Activated naive CD8-positive, alpha-beta T cell treated with anti-CD3 and anti-CD28 coated beads, Interleukin-2, amount 10 ng/mL, durations not matched to agents 7 days and 5 days (primary cell): ENCODE results near the gene GFAP. TPM values are rescaled to one million over a fixed set of nuclear protein-coding genes. Genes with fewer than 3 reads are reported as not detected.

Experiments
- ATAC-seq: fragments of 150-1000 bp; cut with Tn5 transposase; one replicate; pipeline ENCODE4 v1.10.0; 2021; ENCODE audit warnings: low read depth, moderate library complexity
- POLR2A ChIA-PET: fragments of 350-600 bp; sonication (Branson Sonifier 250); formaldehyde crosslinking; loops from one replicate; lab custom pipeline; 2021; ENCODE audit warnings: antibody characterized with exemption; lab: Charles Lee
- DNase-seq: peaks from one replicate; pipeline ENCODE4 v3.0.0; 2021
- H3K27ac Mint-ChIP-seq: one replicate; pipeline ENCODE4 v1.8.0; 2022; ENCODE audit warnings: mild to moderate bottlenecking, mixed read lengths
- H3K27me3 Mint-ChIP-seq: one replicate; pipeline ENCODE4 v1.8.0; 2022; ENCODE audit warnings: mild to moderate bottlenecking, moderate library complexity, mixed read lengths
- H3K36me3 Mint-ChIP-seq: one replicate; pipeline ENCODE4 v1.8.0; 2021; ENCODE audit warnings: mild to moderate bottlenecking, mixed read lengths
- H3K4me1 Mint-ChIP-seq: one replicate; pipeline ENCODE4 v1.8.0; 2021; ENCODE audit warnings: mixed read lengths
- H3K4me3 Mint-ChIP-seq: one replicate; pipeline ENCODE4 v1.8.0; 2022; ENCODE audit warnings: mild to moderate bottlenecking, moderate library complexity, mixed read lengths
- H3K9me3 Mint-ChIP-seq: one replicate; pipeline ENCODE4 v1.8.0; 2021; ENCODE audit warnings: mixed read lengths
- total RNA-seq, 2 experiments: library from RNA; stranded (reverse); gene quantifications; one replicate each; pipeline ENCODE4 v1.2.3, GENCODE V29; 2021

Gene GFAP
- total RNA-seq, 2 experiments from 2014 or later = not detected

- ATAC-seq = peak; percentile 54
- H3K4me3 Mint-ChIP-seq = no peak overlapping the region
- H3K27me3 Mint-ChIP-seq = no peaks in the 10 kb centered on the region
- POLR2A ChIA-PET = no interaction called here
- H3K36me3 Mint-ChIP-seq = peaks cover 46% of the 10 kb centered on the region
- DNase-seq = no peak
- no peaks in the 10 kb centered on the region for H3K9me3 Mint-ChIP-seq
- peaks cover 30% of the 10 kb centered on the region for H3K4me1 Mint-ChIP-seq
- no peak overlapping the region for H3K27ac Mint-ChIP-seq
Observed at GRCh38 chr17:44941712-44942331, 26.5 kb upstream of the GFAP start.

GRCh38 chr17:44940768-44941167, 25.5 kb upstream of the GFAP start:
- H3K4me1 Mint-ChIP-seq = peaks cover 26% of the 10 kb centered on the region
- ATAC-seq = no peak
- no peak overlapping the region for H3K4me3 Mint-ChIP-seq
- POLR2A ChIA-PET = interaction anchor here (0.9 kb wide), 1 partner anchor 221 kb away, joined by 3 read pairs; the partner anchor contains the start of gene HEXIM2
- no peak for DNase-seq
- H3K9me3 Mint-ChIP-seq = no peaks in the 10 kb centered on the region
- no peak overlapping the region for H3K27ac Mint-ChIP-seq
- peaks cover 39% of the 10 kb centered on the region for H3K36me3 Mint-ChIP-seq
- H3K27me3 Mint-ChIP-seq = no peaks in the 10 kb centered on the region

- Mint-ChIP-seq H3K36me3 (peaks cover 44% of the 10 kb centered on the region), H3K4me1 (peaks cover 26% of the 10 kb centered on the region), H3K27me3 (no peaks in the 10 kb centered on the region), H3K27ac (no peak overlapping the region), H3K4me3 (no peak overlapping the region), H3K9me3 (no peaks in the 10 kb centered on the region)
- DNase-seq (no peak), ATAC-seq (no peak)
- POLR2A ChIA-PET = interaction anchor here (0.9 kb wide), 1 partner anchor 221 kb away, joined by 3 read pairs; the partner anchor contains the start of gene HEXIM2
Observed at GRCh38 chr17:44940317-44940716, 25.0 kb upstream of the GFAP start.

- Mint-ChIP-seq H3K9me3 (no peaks in the 10 kb centered on the region), H3K27ac (no peak overlapping the region), H3K36me3 (peaks cover 29% of the 10 kb centered on the region), H3K27me3 (no peaks in the 10 kb centered on the region), H3K4me1 (peaks cover 7% of the 10 kb centered on the region), H3K4me3 (no peak overlapping the region)
- no peak for DNase-seq
- no peak for ATAC-seq
- POLR2A ChIA-PET = no interaction called here
Observed at GRCh38 chr17:44935116-44935515, 19.8 kb upstream of the GFAP start.

- no peak overlapping the region for H3K4me3 Mint-ChIP-seq
- DNase-seq (no peak), ATAC-seq (no peak)
- H3K27me3 Mint-ChIP-seq = no peaks in the 10 kb centered on the region
- H3K9me3 Mint-ChIP-seq = no peaks in the 10 kb centered on the region
- peaks cover 4% of the 10 kb centered on the region for H3K4me1 Mint-ChIP-seq
- H3K27ac Mint-ChIP-seq = no peak overlapping the region
- H3K36me3 Mint-ChIP-seq = peaks cover 29% of the 10 kb centered on the region
- POLR2A ChIA-PET = no interaction called here
Observed at GRCh38 chr17:44934745-44935105, 19.4 kb upstream of the GFAP start.

GRCh38 chr17:44933824-44934744, 18.8 kb upstream of the GFAP start:
- H3K27ac Mint-ChIP-seq = no peak overlapping the region
- H3K4me1 Mint-ChIP-seq = peaks cover 4% of the 10 kb centered on the region
- ATAC-seq (no peak), DNase-seq (no peak)
- H3K4me3 Mint-ChIP-seq = no peak overlapping the region
- H3K9me3 Mint-ChIP-seq = no peaks in the 10 kb centered on the region
- no peaks in the 10 kb centered on the region for H3K27me3 Mint-ChIP-seq
- peaks cover 31% of the 10 kb centered on the region for H3K36me3 Mint-ChIP-seq
- POLR2A ChIA-PET = interaction anchor here (2.4 kb wide), 1 partner anchor 13 kb away, joined by 8 read pairs; the partner anchor contains the start of gene KIF18B

- no peak overlapping the region for H3K4me3 Mint-ChIP-seq
Observed at GRCh38 chr17:44932787-44933097, 17.4 kb upstream of the GFAP start.

GRCh38 chr17:44932096-44932786, 16.9 kb upstream of the GFAP start:
- Mint-ChIP-seq H3K36me3 (peaks cover 31% of the 10 kb centered on the region), H3K9me3 (no peaks in the 10 kb centered on the region), H3K27ac (no peak overlapping the region), H3K27me3 (no peaks in the 10 kb centered on the region), H3K4me1 (peaks cover 2% of the 10 kb centered on the region), H3K4me3 (no peak overlapping the region)
- ATAC-seq (no peak), DNase-seq (peak; percentile 15)
- POLR2A ChIA-PET = interaction anchor here (2.4 kb wide), 1 partner anchor 15 kb away, joined by 8 read pairs; the partner anchor contains the start of gene KIF18B

More at GRCh38 chr17:44932787-44933097, 17.4 kb upstream of the GFAP start:
- Mint-ChIP-seq H3K27ac (no peak overlapping the region), H3K27me3 (no peaks in the 10 kb centered on the region), H3K9me3 (no peaks in the 10 kb centered on the region), H3K36me3 (peaks cover 29% of the 10 kb centered on the region), H3K4me1 (peaks cover 2% of the 10 kb centered on the region)
- no peak for ATAC-seq
- POLR2A ChIA-PET = interaction anchor here (2.4 kb wide), 1 partner anchor 14 kb away, joined by 8 read pairs; the partner anchor contains the start of gene KIF18B
- DNase-seq = no peak

GRCh38 chr17:44931376-44931775, 16.1 kb upstream of the GFAP start:
- POLR2A ChIA-PET = interaction anchor here (0.6 to 2.4 kb wide), 3 partner anchors 9 to 287 kb away, joined by 3 to 8 read pairs (median 3); partner anchors contain the start of gene KIF18B
- Mint-ChIP-seq H3K36me3 (peaks cover 32% of the 10 kb centered on the region), H3K27ac (no peak overlapping the region), H3K9me3 (no peaks in the 10 kb centered on the region), H3K27me3 (no peaks in the 10 kb centered on the region), H3K4me1 (no peaks in the 10 kb centered on the region), H3K4me3 (no peak overlapping the region)
- DNase-seq (peak; percentile 5), ATAC-seq (no peak)

- no peaks in the 10 kb centered on the region for H3K9me3 Mint-ChIP-seq
- POLR2A ChIA-PET = interaction anchor here (0.6 to 1.0 kb wide), 3 partner anchors 8 to 288 kb away, joined by 3 read pairs; no protein-coding TSS in a partner anchor
- no peaks in the 10 kb centered on the region for H3K27me3 Mint-ChIP-seq
- peaks cover 32% of the 10 kb centered on the region for H3K36me3 Mint-ChIP-seq
- no peak for ATAC-seq
- peak overlapping the region; percentile 45 for H3K27ac Mint-ChIP-seq
- no peak for DNase-seq
- H3K4me1 Mint-ChIP-seq = no peaks in the 10 kb centered on the region
- H3K4me3 Mint-ChIP-seq = no peak overlapping the region
Observed at GRCh38 chr17:44930667-44931066, 15.4 kb upstream of the GFAP start.

GRCh38 chr17:44928950-44929720, 13.8 kb upstream of the GFAP start:
- Mint-ChIP-seq H3K9me3 (no peaks in the 10 kb centered on the region), H3K27ac (no peak overlapping the region), H3K4me3 (no peak overlapping the region), H3K27me3 (no peaks in the 10 kb centered on the region), H3K4me1 (no peaks in the 10 kb centered on the region), H3K36me3 (peaks cover 30% of the 10 kb centered on the region)
- POLR2A ChIA-PET = no interaction called here
- DNase-seq (no peak), ATAC-seq (no peak)

- peaks cover 2% of the 10 kb centered on the region for H3K4me1 Mint-ChIP-seq
- no peak overlapping the region for H3K27ac Mint-ChIP-seq
- peak; percentile 23 for DNase-seq
- no peaks in the 10 kb centered on the region for H3K9me3 Mint-ChIP-seq
- H3K36me3 Mint-ChIP-seq = peaks cover 30% of the 10 kb centered on the region
- no peaks in the 10 kb centered on the region for H3K27me3 Mint-ChIP-seq
- no peak for ATAC-seq
- H3K4me3 Mint-ChIP-seq = no peak overlapping the region
- POLR2A ChIA-PET = no interaction called here
Observed at GRCh38 chr17:44928136-44928535, 12.8 kb upstream of the GFAP start.
